ENCODE measurements around the gene HEXA.
"Not testable (repeated sequence)": the region's sequence is repeated elsewhere in the genome, so short reads cannot be mapped to it uniquely, and the experiment has no call there.

Gene HEXA

DNA sequence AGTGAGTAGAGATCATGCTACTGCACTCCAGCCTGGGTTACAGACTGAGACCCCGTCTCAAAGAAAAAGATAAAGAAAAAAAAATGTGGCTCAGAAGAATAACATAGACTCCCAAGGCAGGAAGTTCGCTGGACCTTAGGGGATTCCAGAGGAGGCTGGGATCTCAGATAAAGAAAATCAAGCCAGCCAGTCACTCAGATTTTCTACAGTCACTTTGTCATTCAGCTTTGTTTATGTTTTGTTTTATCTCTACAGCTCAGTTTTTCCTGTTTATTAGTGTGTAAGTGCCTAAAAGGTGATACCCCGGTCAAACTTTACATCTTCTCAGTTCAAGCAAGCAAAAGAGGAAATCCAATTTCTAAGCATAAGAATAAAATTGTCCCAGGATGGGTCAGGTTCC lies 28.5 kb upstream of the HEXA start:
- Histone ChIP-seq H3K4me3 (ENCODE audit: low read length) (no peak overlapping the region), H3K27ac (ENCODE audit: low read depth, low read length) (no peak overlapping the region), H3K9ac (ENCODE audit: low read depth, low read length) (no peak overlapping the region), H3K27me3 (ENCODE audit: insufficient read depth, low read length) (peaks cover 66% of the 10 kb centered on the region), H3K4me1 (ENCODE audit: insufficient read depth, low read length) (no peaks in the 10 kb centered on the region), H3K9me3 (ENCODE audit: insufficient read depth, low read depth, low read length) (no peaks in the 10 kb centered on the region), H3K36me3 (ENCODE audit: insufficient read depth, low read length) (no peaks in the 10 kb centered on the region)
- WGBS: 75% methylated on average over 3 of the region's 3 CpGs

DNA sequence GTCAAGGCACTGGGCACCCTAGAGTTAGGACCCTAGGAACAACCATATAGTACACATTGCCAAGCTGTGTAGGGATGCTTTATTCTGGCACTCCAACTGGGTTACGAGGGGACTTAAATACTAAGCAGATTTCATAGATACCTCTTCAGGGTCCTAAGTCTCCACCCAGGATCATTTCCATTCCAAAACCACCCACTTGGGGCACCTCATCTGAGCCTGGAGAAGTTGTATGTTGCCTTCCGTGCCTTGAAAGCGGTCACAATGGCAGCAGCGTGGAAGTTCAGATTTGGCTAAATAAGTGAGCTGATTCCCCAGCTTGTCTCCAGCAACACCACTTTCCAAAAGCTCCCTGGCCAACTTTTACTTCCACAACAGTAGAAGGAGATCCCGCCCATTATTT lies 26.9 kb upstream of the HEXA start:
- H3K4me1 ChIP-seq (ENCODE audit: insufficient read depth, low read length): no peaks in the 10 kb centered on the region
- 78% methylated on average over 5 of the region's 5 CpGs for WGBS

DNA sequence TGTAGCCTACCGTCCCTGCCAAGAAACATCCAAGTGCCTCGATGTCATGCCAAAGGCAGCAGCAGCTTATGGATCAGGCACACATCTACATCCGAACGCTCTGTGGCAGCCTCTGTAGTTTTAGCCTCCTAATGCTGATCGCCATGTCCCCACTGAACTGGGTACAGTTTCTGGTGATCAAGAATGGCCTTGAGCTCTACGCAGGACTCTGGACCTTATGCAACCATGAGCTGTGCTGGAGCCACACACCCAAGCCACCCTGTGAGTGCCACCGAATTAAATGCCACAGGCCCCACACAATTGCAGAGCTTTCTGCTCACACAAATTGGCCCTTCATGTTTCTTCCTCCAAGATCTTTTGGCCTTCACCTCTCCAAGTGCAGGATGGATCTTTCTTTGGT lies 22.8 kb upstream of the HEXA start:
- Histone ChIP-seq H3K4me1 (ENCODE audit: insufficient read depth, low read length) (no peaks in the 10 kb centered on the region), H3K4me3 (ENCODE audit: low read length) (no peak overlapping the region), H3K9me3 (ENCODE audit: insufficient read depth, low read depth, low read length) (0 out of 2 replicates have a peak, but pooled peaks cover 5% of the 10 kb centered on the region), H3K9ac (ENCODE audit: low read depth, low read length) (no peak overlapping the region), H3K27ac (ENCODE audit: low read depth, low read length) (no peak overlapping the region), H3K27me3 (ENCODE audit: insufficient read depth, low read length) (peaks cover 20% of the 10 kb centered on the region), H3K36me3 (ENCODE audit: insufficient read depth, low read length) (no peaks in the 10 kb centered on the region)
- WGBS: 84% methylated on average over 7 of the region's 7 CpGs

More for the DNA sequence above, 26.9 kb upstream of the HEXA start:
- Histone ChIP-seq H3K9me3 (ENCODE audit: insufficient read depth, low read depth, low read length) (no peaks in the 10 kb centered on the region), H3K9ac (ENCODE audit: low read depth, low read length) (no peak overlapping the region), H3K4me3 (ENCODE audit: low read length) (no peak overlapping the region), H3K27ac (ENCODE audit: low read depth, low read length) (no peak overlapping the region), H3K36me3 (ENCODE audit: insufficient read depth, low read length) (no peaks in the 10 kb centered on the region), H3K27me3 (ENCODE audit: insufficient read depth, low read length) (peaks cover 50% of the 10 kb centered on the region)

DNA sequence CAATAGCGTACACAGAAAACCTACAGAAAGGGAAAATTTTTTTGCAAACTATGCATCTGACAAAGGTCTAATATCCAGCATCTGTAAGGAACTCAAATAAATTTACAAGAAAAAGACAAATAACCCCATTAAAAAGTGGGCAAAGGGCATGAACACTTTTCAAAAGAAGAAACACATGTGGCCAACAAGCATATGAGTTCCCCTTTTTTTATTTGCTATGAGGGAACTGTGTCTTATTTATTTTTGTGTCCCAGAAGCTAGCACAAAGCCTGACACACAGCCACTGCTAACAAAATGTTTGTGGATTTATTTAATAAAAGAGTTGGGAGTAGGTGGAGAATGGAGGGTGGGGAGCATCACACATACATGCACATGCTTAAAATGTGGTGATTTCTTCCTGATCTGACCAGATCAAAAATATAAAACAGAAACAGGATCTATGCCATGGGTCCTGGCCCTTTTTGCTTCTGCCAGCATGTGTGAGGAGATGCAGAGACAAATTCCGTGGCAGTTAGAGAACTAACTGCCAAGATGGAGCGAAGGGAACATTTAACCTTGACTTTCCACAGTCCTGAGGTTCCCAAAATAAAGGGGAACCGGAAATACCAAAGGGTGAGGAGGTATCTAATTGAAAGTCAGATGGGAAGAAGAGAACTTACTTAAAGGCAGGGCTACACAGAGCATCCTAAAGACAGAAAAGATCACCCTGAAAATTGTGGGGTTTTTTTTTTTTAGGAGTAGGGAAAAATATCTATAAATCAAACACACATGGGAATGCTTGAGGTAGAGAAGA lies 22.2 kb upstream of the HEXA start, which contains the start of gene TMEM202:
Gene TMEM202, plus strand, starts transcription at position 510 of the 793 bp plus-strand sequence. Its CDS starts 22 bp downstream, at position 532.
- Histone ChIP-seq H3K27ac (ENCODE audit: low read depth, low read length) (no peak within 1 kb of the TSS), H3K27me3 (ENCODE audit: insufficient read depth, low read length) (peaks cover 14% of the 10 kb centered on the region), H3K36me3 (ENCODE audit: insufficient read depth, low read length) (no peaks in the 10 kb centered on the region), H3K4me3 (ENCODE audit: low read length) (no peak within 1 kb of the TSS), H3K9me3 (ENCODE audit: insufficient read depth, low read depth, low read length) (0 out of 2 replicates have a peak, but pooled peaks cover 5% of the 10 kb centered on the region), H3K4me1 (ENCODE audit: insufficient read depth, low read length) (no peaks in the 10 kb centered on the region), H3K9ac (ENCODE audit: low read depth, low read length) (no peak within 1 kb of the TSS)
- 74% methylated on average over 4 of the region's 4 CpGs for WGBS

DNA sequence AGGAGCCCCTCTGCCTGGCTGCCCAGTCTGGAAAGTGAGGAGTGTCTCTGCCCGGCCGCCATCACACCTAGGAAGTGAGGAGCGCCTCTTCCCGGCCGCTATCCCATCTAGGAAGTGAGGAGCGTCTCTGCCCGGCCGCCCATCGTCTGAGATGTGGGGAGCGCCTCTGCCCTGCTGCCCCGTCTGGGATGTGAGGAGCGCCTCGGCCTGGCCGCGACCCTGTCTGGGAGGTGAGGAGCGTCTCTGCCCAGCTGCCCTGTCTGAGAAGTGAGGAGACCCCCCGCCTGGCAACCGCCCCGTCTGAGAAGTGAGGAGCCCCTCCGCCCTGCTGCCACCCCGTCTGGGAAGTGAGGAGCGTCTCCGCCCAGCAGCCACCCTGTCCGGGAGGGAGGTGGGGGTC lies 20.5 kb upstream of the HEXA start:
- H3K9ac ChIP-seq (ENCODE audit: low read depth, low read length); H3K4me3 ChIP-seq (ENCODE audit: low read length); H3K9me3 ChIP-seq (ENCODE audit: insufficient read depth, low read depth, low read length); H3K27me3 ChIP-seq (ENCODE audit: insufficient read depth, low read length); H3K4me1 ChIP-seq (ENCODE audit: insufficient read depth, low read length); H3K27ac ChIP-seq (ENCODE audit: low read depth, low read length); H3K36me3 ChIP-seq (ENCODE audit: insufficient read depth, low read length): not testable (repeated sequence)
- WGBS: 92% methylated on average over 13 of the region's 24 CpGs

DNA sequence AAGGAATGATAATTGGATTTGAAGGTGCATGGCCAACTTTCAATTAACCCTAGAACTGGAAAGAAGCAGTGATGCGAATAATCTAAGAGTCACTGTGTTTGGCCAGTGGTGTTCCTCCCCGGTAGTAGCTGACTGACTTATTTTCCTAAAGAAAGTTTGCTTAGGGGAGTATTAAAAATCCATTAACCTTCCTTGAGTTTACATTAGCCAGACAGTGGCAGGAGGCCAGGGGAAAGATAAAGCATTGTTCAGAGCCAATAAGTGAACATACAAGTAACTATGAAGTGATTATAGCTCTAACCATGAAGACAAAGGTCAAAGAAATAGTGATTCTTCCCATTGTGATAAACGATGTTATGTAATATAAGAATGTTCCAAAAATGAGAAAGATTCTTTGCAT lies 13.4 kb upstream of the HEXA start:
- no peak overlapping the region for H3K27ac ChIP-seq (ENCODE audit: low read depth, low read length)
- no peaks in the 10 kb centered on the region for H3K9me3 ChIP-seq (ENCODE audit: insufficient read depth, low read depth, low read length)
- no peaks in the 10 kb centered on the region for H3K4me1 ChIP-seq (ENCODE audit: insufficient read depth, low read length)
- H3K4me3 ChIP-seq (ENCODE audit: low read length): no peak overlapping the region
- no peaks in the 10 kb centered on the region for H3K36me3 ChIP-seq (ENCODE audit: insufficient read depth, low read length)
- H3K27me3 ChIP-seq (ENCODE audit: insufficient read depth, low read length): peaks cover 22% of the 10 kb centered on the region
- 81% methylated on average over 3 of the region's 3 CpGs for WGBS
- no peak overlapping the region for H3K9ac ChIP-seq (ENCODE audit: low read depth, low read length)

DNA sequence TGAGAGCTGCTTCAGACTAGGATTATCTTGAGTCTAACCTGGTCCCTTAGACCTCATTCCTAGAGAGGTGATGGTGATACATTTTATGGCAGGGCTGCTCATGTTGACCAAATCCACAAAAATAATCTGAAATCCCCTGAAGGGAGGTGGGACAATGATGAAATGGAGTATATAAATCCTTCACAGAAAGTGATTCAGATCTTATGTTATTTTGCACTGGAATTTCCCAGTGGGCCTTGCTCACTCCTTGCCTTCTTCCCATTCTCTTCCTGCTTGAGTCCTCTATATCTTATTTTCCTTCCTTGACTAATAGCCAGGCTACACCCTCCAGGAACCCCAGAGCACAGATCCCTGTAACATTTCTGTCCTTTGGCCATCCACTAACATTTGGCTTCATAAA lies 11.9 kb upstream of the HEXA start:
- H3K4me3 ChIP-seq (ENCODE audit: low read length): no peak overlapping the region

DNA sequence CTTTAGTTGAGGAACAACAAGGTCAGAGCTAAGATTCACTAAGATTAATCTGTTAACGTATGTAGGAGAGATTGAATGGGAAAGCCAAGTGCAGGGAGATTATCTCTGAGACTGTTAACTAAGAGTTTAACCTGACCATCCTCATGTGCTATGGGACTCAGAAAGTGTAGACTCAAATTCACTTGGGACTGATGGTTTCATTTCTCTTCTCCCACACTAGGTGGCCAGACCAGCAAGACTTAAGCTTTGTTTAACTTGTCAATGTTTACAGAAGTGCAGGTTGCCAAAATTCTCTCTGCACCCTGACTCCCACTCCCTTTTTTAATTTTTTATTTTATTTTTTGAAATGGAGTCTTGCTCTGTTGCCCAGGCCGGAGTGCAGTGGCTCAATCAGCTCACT lies 6.3 kb upstream of the HEXA start:
- 84% methylated on average over 2 of the region's 2 CpGs for WGBS
- H3K4me3 ChIP-seq (ENCODE audit: low read length): no peak overlapping the region
- peaks cover 34% of the 10 kb centered on the region for H3K27me3 ChIP-seq (ENCODE audit: insufficient read depth, low read length)
- H3K9me3 ChIP-seq (ENCODE audit: insufficient read depth, low read depth, low read length): no peaks in the 10 kb centered on the region
- no peaks in the 10 kb centered on the region for H3K4me1 ChIP-seq (ENCODE audit: insufficient read depth, low read length)
- H3K27ac ChIP-seq (ENCODE audit: low read depth, low read length): no peak overlapping the region
- no peaks in the 10 kb centered on the region for H3K36me3 ChIP-seq (ENCODE audit: insufficient read depth, low read length)
- no peak overlapping the region for H3K9ac ChIP-seq (ENCODE audit: low read depth, low read length)

More for the DNA sequence above, 11.9 kb upstream of the HEXA start:
- Histone ChIP-seq H3K9me3 (ENCODE audit: insufficient read depth, low read depth, low read length) (no peaks in the 10 kb centered on the region), H3K36me3 (ENCODE audit: insufficient read depth, low read length) (no peaks in the 10 kb centered on the region), H3K9ac (ENCODE audit: low read depth, low read length) (no peak overlapping the region), H3K27me3 (ENCODE audit: insufficient read depth, low read length) (peaks cover 30% of the 10 kb centered on the region), H3K27ac (ENCODE audit: low read depth, low read length) (no peak overlapping the region), H3K4me1 (ENCODE audit: insufficient read depth, low read length) (no peaks in the 10 kb centered on the region)

DNA sequence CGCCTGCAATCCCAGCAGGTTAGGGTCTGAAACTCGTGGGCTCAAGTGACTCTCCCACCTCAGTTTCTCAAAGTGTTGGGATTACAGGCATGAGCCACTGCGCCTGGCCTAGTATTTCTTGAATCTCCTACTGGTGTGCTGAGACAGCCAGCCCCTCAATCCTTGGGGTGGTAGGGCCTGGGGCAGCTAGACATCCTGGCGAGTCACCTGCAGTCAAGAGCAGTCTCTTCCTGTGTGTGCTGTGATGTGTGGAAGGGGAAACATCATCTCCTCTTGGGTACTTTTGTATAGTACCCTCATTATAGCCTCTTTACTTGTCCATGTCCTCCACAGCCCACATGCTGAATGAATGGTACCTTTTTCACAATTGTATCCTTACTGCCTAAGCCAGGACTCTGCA lies 4.9 kb upstream of the HEXA start:
- no peaks in the 10 kb centered on the region for H3K36me3 ChIP-seq (ENCODE audit: insufficient read depth, low read length)
- H3K27ac ChIP-seq (ENCODE audit: low read depth, low read length): no peak overlapping the region
- peaks cover 32% of the 10 kb centered on the region for H3K27me3 ChIP-seq (ENCODE audit: insufficient read depth, low read length)
- no peaks in the 10 kb centered on the region for H3K4me1 ChIP-seq (ENCODE audit: insufficient read depth, low read length)
- H3K4me3 ChIP-seq (ENCODE audit: low read length): no peak overlapping the region
- H3K9me3 ChIP-seq (ENCODE audit: insufficient read depth, low read depth, low read length): no peaks in the 10 kb centered on the region
- WGBS: 67% methylated on average over 4 of the region's 4 CpGs
- H3K9ac ChIP-seq (ENCODE audit: low read depth, low read length): no peak overlapping the region

DNA sequence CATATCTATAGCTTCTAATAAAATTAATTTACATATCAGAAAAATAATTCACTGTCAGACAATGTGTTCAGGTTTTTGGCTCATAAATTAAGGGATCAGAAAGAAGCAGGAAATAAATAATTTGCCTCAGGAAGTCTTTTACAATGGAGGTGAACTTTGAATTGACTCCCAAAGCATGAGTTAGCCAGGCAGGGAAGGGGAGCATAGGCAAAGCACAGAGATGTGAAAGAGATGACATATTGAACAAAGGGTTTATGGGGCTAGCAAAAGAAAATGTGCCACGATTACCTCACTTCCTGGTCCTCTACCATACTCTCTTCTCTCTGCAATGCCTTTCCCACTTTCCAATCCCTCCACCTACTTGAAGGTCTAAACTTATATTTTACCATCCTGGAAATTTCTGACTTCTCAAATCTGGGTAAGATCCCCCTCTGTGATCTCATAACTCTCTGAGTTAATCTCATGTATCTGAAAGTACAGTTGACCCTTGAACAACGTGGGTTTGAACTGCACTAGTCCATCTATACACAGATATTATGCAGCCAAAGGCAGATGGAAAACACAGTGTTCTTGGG lies 4.1 kb upstream of the HEXA start:
- 59% methylated on average over 2 of the region's 2 CpGs for WGBS
- no peaks in the 10 kb centered on the region for H3K36me3 ChIP-seq (ENCODE audit: insufficient read depth, low read length)
- H3K27ac ChIP-seq (ENCODE audit: low read depth, low read length): no peak overlapping the region
- H3K4me1 ChIP-seq (ENCODE audit: insufficient read depth, low read length): no peaks in the 10 kb centered on the region
- no peaks in the 10 kb centered on the region for H3K9me3 ChIP-seq (ENCODE audit: insufficient read depth, low read depth, low read length)
- peaks cover 25% of the 10 kb centered on the region for H3K27me3 ChIP-seq (ENCODE audit: insufficient read depth, low read length)
- no peak overlapping the region for H3K9ac ChIP-seq (ENCODE audit: low read depth, low read length)
- H3K4me3 ChIP-seq (ENCODE audit: low read length): no peak overlapping the region

DNA sequence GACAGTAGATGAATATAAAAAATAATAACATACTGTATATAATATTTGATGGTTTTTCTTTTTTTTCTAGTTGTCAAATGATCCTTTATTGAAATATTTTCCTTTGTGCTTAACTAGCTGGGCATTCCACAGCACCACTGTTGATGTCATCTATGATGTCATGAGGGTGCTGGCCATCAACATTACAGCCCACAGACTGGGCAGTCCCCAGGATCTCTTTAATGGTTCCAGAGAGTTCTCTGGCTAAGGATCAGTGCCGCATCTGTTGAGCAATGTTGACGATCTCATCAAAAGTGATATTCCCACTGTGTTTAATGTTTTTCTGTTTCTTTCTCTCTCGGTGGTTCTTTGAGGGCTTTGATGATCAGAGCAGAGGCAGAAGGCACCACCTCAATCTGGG lies 3.3 kb upstream of the HEXA start:
- H3K4me3 ChIP-seq (ENCODE audit: low read length); H3K27ac ChIP-seq (ENCODE audit: low read depth, low read length); H3K4me1 ChIP-seq (ENCODE audit: insufficient read depth, low read length); H3K9me3 ChIP-seq (ENCODE audit: insufficient read depth, low read depth, low read length); H3K36me3 ChIP-seq (ENCODE audit: insufficient read depth, low read length); H3K9ac ChIP-seq (ENCODE audit: low read depth, low read length): not testable (repeated sequence)
- peaks cover 18% of the 10 kb centered on the region for H3K27me3 ChIP-seq (ENCODE audit: insufficient read depth, low read length)
- 91% methylated on average over 3 of the region's 3 CpGs for WGBS

Measured in HUES64 (cell line).